K562 (cell line): ENCODE measurements around the gene ANKRD44.

Source experiments
- CTCF ChIP-seq, 3 experiments: IDR thresholded peaks in 2 of 3; conservative IDR thresholded peaks in 1 of 3; 2 replicates each; pipeline ENCODE4 v1.5.1; 2011 to 2012; ENCODE audit warnings: low read length in 3 of 3, mild to moderate bottlenecking in 3 of 3, control low read depth in 2 of 3, improper control_type of control experiment in 1 of 3, inconsistent platforms in 1 of 3, low read depth in 1 of 3, mixed read lengths in 1 of 3, moderate library complexity in 1 of 3; ENCODE audit not compliant: insufficient read depth in 2 of 3
- GABPA ChIP-seq: fragments of 200-800 bp; sonication (Bioruptor generic); conservative IDR thresholded peaks from 2 replicates; pipeline ENCODE4 v1.6.1; 2016; ENCODE audit warnings: low read depth, missing genetic modification characterization, missing compliant biosample characterization
- HDAC1 ChIP-seq, 2 experiments: fragments of 450-650 bp; IDR thresholded peaks; 2 replicates each; pipeline ENCODE4 v1.6.1; 2016 to 2017; ENCODE audit warnings: inconsistent platforms in 1 of 2, mild to moderate bottlenecking in 1 of 2, moderate library complexity in 1 of 2
- HNRNPK ChIP-seq: fragments of 200-400 bp; formaldehyde crosslinking; IDR thresholded peaks from one replicate; pipeline ENCODE4 v1.6.1; 2018; ENCODE audit warnings: mild to moderate bottlenecking, low read depth, low read length; ENCODE audit not compliant: poor library complexity, severe bottlenecking
- MYC ChIP-seq, 2 experiments: fragments of 250-450 bp in 1 of 2; sonication (Bioruptor Pico) in 1 of 2; IDR thresholded peaks; 2 replicates each; pipeline versions ENCODE4 v1.5.1 to v1.6.1; 2012 to 2021; ENCODE audit warnings: low read depth in 2 of 2, borderline replicate concordance in 1 of 2, improper control_type of control experiment in 1 of 2, low read length in 1 of 2, mild to moderate bottlenecking in 1 of 2, moderate library complexity in 1 of 2
- POLR2AphosphoS5 ChIP-seq: IDR thresholded peaks from 2 replicates; pipeline ENCODE4 v1.6.1; 2011; ENCODE audit warnings: mild to moderate bottlenecking, low read depth, low read length, moderate library complexity; ENCODE audit not compliant: control insufficient read depth, insufficient read depth
- SREBF2 ChIP-seq: sonication (generic); formaldehyde crosslinking; IDR thresholded peaks from 2 replicates; pipeline ENCODE4 v1.4.0; 2020; ENCODE audit warnings: mild to moderate bottlenecking, missing genetic modification reagents

DNA sequence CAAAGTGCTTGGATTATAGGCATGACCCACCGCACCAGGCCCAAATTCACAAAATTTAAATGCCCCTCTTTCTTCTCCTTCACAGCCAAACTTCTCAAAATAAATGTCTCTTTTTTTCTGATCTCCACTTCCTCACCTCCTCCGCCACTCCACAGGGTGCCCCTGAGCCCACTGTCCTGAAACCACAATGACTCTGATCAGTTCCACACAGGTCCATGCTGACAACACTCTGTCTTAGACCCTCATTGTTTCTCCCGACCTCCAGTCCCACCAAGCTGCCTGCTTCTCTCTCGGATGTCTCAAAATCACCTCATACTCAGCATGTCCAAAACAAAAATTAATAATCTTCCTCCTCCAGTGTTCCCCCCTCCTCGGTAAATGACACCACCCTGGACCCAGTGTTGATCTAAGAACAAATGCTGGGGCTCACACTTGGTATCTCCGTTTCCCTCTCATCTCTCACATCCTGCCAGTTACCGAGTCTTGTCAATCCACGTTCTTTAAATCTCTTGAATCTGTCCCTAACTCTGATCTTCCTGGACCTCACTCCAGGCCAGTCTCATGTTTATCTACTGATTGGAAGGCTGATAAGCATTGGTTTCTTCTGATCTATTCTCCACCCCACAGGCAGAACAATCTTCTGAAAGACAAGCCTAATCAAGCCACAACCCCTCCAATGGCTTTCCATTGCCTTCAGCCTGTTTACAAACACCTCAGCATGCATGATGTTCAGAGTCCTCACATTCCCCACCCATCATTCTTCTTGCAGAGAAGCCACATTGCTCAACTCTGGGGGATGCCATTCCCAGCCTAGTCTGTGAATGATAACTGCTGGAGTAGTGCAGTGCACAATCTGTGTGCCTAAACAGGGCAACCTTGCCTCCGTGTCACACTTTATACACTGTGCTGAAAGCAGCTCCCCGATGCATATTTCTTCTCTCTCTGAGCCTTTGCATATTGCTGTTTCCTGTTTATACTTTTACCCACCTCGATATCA is 12.4 kb upstream of the ANKRD44 start:
- no peak for TF ChIP-seq POLR2AphosphoS5
- no peak for TF ChIP-seq CTCF (IDR thresholded peaks at IDR 0.05 in 2 of 3, conservative IDR thresholded peaks at IDR 0.05 in 1 of 3; ENCODE audit: insufficient read depth in 2 of 3, low read depth in 1 of 3, low read length in 3 of 3)
- TF ChIP-seq GABPA = no peak
- no peak for TF ChIP-seq SREBF2 (CRISPR knock-in tag)
- TF ChIP-seq HDAC1 (IDR thresholded peaks at IDR 0.05) = no peak
- no peak for TF ChIP-seq MYC (IDR thresholded peaks at IDR 0.05; ENCODE audit: low read depth, low read length)
- TF ChIP-seq MYC (CRISPR knock-in tag; IDR thresholded peaks at IDR 0.05; ENCODE audit: borderline replicate concordance, low read depth) = no peak
- TF ChIP-seq HNRNPK = no peak
